ENCODE data around the gene LEMD3. TPM values are rescaled to one million over a fixed set of nuclear protein-coding genes. Genes with fewer than 3 reads are reported as not detected.

The LEMD3 gene
- total RNA-seq, 1 donor from 2014 or later, result 27.2 TPM

GRCh38 chr12:65248656-65249633, 79.6 kb downstream of the LEMD3 start:
- no peak for TF ChIP-seq CTCF (IDR thresholded peaks at IDR 0.05)
- Mint-ChIP-seq H3K4me3 (ENCODE audit: unreplicated experiment) (no peak overlapping the region), H3K36me3 (ENCODE audit: unreplicated experiment) (peaks cover 34% of the 10 kb centered on the region), H3K9me3 (ENCODE audit: unreplicated experiment) (no peaks in the 10 kb centered on the region), H3K27me3 (ENCODE audit: unreplicated experiment) (no peaks in the 10 kb centered on the region), H3K4me1 (ENCODE audit: unreplicated experiment) (no peaks in the 10 kb centered on the region), H3K27ac (ENCODE audit: unreplicated experiment) (no peak overlapping the region)
- DNase-seq (ENCODE audit: extremely low spot score, unreplicated experiment), result no peak

GRCh38 chr12:65252515-65252914, 83.1 kb downstream of the LEMD3 start:
- Mint-ChIP-seq H3K27me3 (ENCODE audit: unreplicated experiment) (no peaks in the 10 kb centered on the region), H3K9me3 (ENCODE audit: unreplicated experiment) (peaks cover 7% of the 10 kb centered on the region), H3K27ac (ENCODE audit: unreplicated experiment) (no peak overlapping the region), H3K36me3 (ENCODE audit: unreplicated experiment) (peaks cover 18% of the 10 kb centered on the region), H3K4me3 (ENCODE audit: unreplicated experiment) (no peak overlapping the region), H3K4me1 (ENCODE audit: unreplicated experiment) (no peaks in the 10 kb centered on the region)
- TF ChIP-seq CTCF (IDR thresholded peaks at IDR 0.05), result no peak
- DNase-seq (ENCODE audit: extremely low spot score, unreplicated experiment), result no peak

GRCh38 chr12:65257986-65258385, 88.6 kb downstream of the LEMD3 start:
- no peaks in the 10 kb centered on the region for H3K27me3 Mint-ChIP-seq (ENCODE audit: unreplicated experiment)
- no peak overlapping the region for H3K4me3 Mint-ChIP-seq (ENCODE audit: unreplicated experiment)
- no peak for TF ChIP-seq CTCF (IDR thresholded peaks at IDR 0.05)
- H3K4me1 Mint-ChIP-seq (ENCODE audit: unreplicated experiment), result no peaks in the 10 kb centered on the region
- peaks cover 7% of the 10 kb centered on the region for H3K9me3 Mint-ChIP-seq (ENCODE audit: unreplicated experiment)
- DNase-seq (ENCODE audit: extremely low spot score, unreplicated experiment), result no peak
- no peak overlapping the region for H3K27ac Mint-ChIP-seq (ENCODE audit: unreplicated experiment)
- H3K36me3 Mint-ChIP-seq (ENCODE audit: unreplicated experiment), result no peaks in the 10 kb centered on the region

GRCh38 chr12:65259501-65259900, 90.1 kb downstream of the LEMD3 start:
- no peak overlapping the region for H3K27ac Mint-ChIP-seq (ENCODE audit: unreplicated experiment)
- no peak overlapping the region for H3K4me3 Mint-ChIP-seq (ENCODE audit: unreplicated experiment)
- no peak for TF ChIP-seq CTCF (IDR thresholded peaks at IDR 0.05)
- no peaks in the 10 kb centered on the region for H3K27me3 Mint-ChIP-seq (ENCODE audit: unreplicated experiment)
- H3K4me1 Mint-ChIP-seq (ENCODE audit: unreplicated experiment), result no peaks in the 10 kb centered on the region
- H3K9me3 Mint-ChIP-seq (ENCODE audit: unreplicated experiment), result peaks cover 7% of the 10 kb centered on the region
- H3K36me3 Mint-ChIP-seq (ENCODE audit: unreplicated experiment), result no peaks in the 10 kb centered on the region
- DNase-seq (ENCODE audit: extremely low spot score, unreplicated experiment), result no peak

GRCh38 chr12:65263777-65264176, 94.4 kb downstream of the LEMD3 start:
- no peak for DNase-seq (ENCODE audit: extremely low spot score, unreplicated experiment)
- H3K4me1 Mint-ChIP-seq (ENCODE audit: unreplicated experiment), result peaks cover 7% of the 10 kb centered on the region

More at GRCh38 chr12:65263777-65264176, 94.4 kb downstream of the LEMD3 start:
- H3K9me3 Mint-ChIP-seq (ENCODE audit: unreplicated experiment), result no peaks in the 10 kb centered on the region
- no peak overlapping the region for H3K27ac Mint-ChIP-seq (ENCODE audit: unreplicated experiment)
- H3K4me3 Mint-ChIP-seq (ENCODE audit: unreplicated experiment), result no peak overlapping the region
- H3K36me3 Mint-ChIP-seq (ENCODE audit: unreplicated experiment), result no peaks in the 10 kb centered on the region
- no peaks in the 10 kb centered on the region for H3K27me3 Mint-ChIP-seq (ENCODE audit: unreplicated experiment)
- no peak for TF ChIP-seq CTCF (IDR thresholded peaks at IDR 0.05)
